NCI-H460 (cell line): ENCODE measurements around the gene ICAM4. TPM values are rescaled to one million over a fixed set of nuclear protein-coding genes. Genes with fewer than 3 reads are reported as not detected.
"Not testable (repeated sequence)": the region's sequence is repeated elsewhere in the genome, so short reads cannot be mapped to it uniquely, and the experiment has no call there.

Experiments used
- DNase-seq: peaks from one replicate; pipeline ENCODE4 v3.0.0-alpha.2; 2016; ENCODE audit warnings: low read depth; ENCODE audit errors: extremely low read depth
- small RNA-seq, 2 experiments: library from RNA; depleted of rRNA; stranded (forward); fragments of <200 nt; gene quantifications; one replicate each; pipeline ENCODE3, GENCODE V24; 2014
- total RNA-seq: library from RNA; depleted of rRNA; stranded (reverse); fragments of >200 nt; shearing (Covaris generic); gene quantifications from 2 replicates; pipeline ENCODE4 v1.2.3, GENCODE V29; 2014; rRNA removed

Gene ICAM4
- total RNA-seq, 1 experiment from 2014 or later: not detected

GRCh38 chr19:10334588-10335351 lies 48.0 kb downstream of the ICAM4 start:
- DNase-seq: peak; percentile 91

DNA sequence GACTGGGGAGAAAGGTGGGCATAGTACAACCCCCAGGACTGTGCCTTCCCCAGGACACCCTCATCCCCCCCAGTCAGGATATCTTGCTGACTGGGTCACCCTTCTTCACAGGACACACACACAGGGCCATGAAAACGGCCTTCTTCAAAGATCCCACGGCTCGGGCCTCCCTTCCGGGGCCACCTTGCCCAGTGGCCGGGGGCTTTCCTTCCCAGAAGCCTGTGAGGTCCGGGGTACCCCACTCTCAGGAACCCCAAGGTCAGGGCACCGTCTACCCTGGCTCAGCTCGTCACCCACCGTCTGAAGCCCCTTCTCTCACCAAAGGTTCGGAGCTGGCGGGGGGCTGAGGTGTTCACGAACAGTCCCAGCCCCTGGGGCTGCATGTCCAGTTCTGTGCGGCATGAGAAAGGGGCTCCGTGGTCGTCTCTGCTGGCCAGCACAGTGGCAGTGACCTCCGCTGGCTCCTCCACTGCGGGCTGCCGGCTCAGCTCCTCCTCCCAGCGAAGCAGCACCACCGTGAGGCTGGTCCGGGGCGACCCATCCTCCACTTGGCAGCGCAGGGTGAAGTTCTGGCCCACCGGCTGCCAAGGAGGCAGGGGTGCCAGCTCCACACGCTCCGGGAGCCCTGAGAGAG lies 48.7 kb downstream of the ICAM4 start:
- DNase-seq: no peak

DNA sequence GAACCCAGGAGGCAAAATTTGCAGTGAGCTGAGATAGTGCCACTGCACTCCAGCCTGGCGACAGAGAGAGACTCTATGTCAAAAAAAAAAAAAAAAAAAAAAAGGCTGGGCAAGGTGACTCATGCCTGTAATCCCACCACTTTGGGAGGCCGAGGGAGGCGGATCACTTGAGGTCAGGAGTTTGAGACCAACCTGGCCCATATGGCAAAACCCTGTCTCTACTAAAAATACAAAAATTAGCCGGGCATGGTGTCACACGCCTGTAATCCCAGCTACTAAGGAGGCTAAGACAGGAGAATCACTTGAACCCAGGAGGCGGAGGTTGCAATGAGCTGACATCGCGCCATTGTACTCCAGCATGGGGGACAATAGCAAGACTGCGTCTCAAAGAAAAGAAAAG lies 50.0 kb downstream of the ICAM4 start:
- DNase-seq: not testable (repeated sequence)

Small RNA genes within 50 kb of the gene (small RNA-seq; reads per million reads assigned to genes)
- gene AC011511.1: 0 reads per million in 2 experiments
- 0 reads per million in 2 experiments for gene AC011511.4

Other genes starting within 250 kb of the ICAM4 start
- gene SHFL, start 200.6 kb upstream of the ICAM4 start, total RNA-seq: 9.1 and 9.4 TPM in 2 replicates
- not detected in 2 replicates for gene ANGPTL6, start 184.3 kb upstream of the ICAM4 start, total RNA-seq
- gene PPAN, start 180.6 kb upstream of the ICAM4 start, total RNA-seq: 38.5 and 39.7 TPM in 2 replicates
- gene P2RY11, start 175.3 kb upstream of the ICAM4 start, total RNA-seq: 3.6 and 6.0 TPM in 2 replicates
- gene EIF3G, start 167.1 kb upstream of the ICAM4 start, total RNA-seq: 227 and 253 TPM in 2 replicates
- 49.9 and 54.2 TPM in 2 replicates for gene DNMT1, start 92.0 kb upstream of the ICAM4 start, total RNA-seq
- gene S1PR2, start 55.6 kb upstream of the ICAM4 start, total RNA-seq: 1.5 and 1.8 TPM in 2 replicates
- gene MRPL4, start 34.7 kb upstream of the ICAM4 start, total RNA-seq: 73.9 and 81.6 TPM in 2 replicates
- 1.1 and 1.6 TPM in 2 replicates for gene ICAM1, start 15.8 kb upstream of the ICAM4 start, total RNA-seq
- gene ICAM5, start 3.0 kb downstream of the ICAM4 start, total RNA-seq: 1.9 and 2.1 TPM in 2 replicates
- gene ZGLP1, start 22.9 kb downstream of the ICAM4 start, total RNA-seq: 1.2 and 2.8 TPM in 2 replicates
- gene FDX2, start 29.1 kb downstream of the ICAM4 start, total RNA-seq: 12.6 and 18.0 TPM in 2 replicates
- gene RAVER1, start 46.6 kb downstream of the ICAM4 start, total RNA-seq: 9.5 and 10.7 TPM in 2 replicates
- gene ICAM3, start 52.7 kb downstream of the ICAM4 start, total RNA-seq: 5.0 and 7.4 TPM in 2 replicates
- 43.4 and 43.9 TPM in 2 replicates for gene TYK2, start 93.6 kb downstream of the ICAM4 start, total RNA-seq
- 116 and 131 TPM in 2 replicates for gene CDC37, start 116.6 kb downstream of the ICAM4 start, total RNA-seq
- gene PDE4A, start 133.6 kb downstream of the ICAM4 start, total RNA-seq: 2.1 and 2.2 TPM in 2 replicates
- gene KEAP1, start 216.4 kb downstream of the ICAM4 start, total RNA-seq: 65.7 and 70.5 TPM in 2 replicates
- gene S1PR5, start 230.5 kb downstream of the ICAM4 start, total RNA-seq: 1.0 and 1.6 TPM in 2 replicates